ENCODE results near the gene ZNF488.

DNA sequence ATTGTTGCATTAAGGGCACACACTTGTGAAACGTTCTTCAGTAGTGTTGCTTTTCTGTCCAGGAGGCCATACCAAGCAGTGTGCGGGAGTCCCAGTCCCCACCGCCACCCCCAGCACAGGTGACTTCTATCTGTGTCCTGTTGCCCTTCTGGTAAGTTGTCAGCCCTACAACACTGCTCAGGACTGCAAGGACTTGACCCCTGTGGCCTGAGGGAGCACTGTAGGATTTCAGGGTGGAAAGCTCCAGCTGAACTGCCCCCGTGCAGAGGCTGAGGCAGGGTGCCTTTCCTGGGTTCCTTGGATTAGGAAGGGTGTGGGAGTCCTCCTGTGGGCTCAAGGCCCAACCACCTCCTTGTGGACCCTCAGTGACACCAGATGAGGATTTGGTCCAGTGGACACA, 26.8 kb upstream of the ZNF488 start:
- TF ChIP-seq, protein P1, sequence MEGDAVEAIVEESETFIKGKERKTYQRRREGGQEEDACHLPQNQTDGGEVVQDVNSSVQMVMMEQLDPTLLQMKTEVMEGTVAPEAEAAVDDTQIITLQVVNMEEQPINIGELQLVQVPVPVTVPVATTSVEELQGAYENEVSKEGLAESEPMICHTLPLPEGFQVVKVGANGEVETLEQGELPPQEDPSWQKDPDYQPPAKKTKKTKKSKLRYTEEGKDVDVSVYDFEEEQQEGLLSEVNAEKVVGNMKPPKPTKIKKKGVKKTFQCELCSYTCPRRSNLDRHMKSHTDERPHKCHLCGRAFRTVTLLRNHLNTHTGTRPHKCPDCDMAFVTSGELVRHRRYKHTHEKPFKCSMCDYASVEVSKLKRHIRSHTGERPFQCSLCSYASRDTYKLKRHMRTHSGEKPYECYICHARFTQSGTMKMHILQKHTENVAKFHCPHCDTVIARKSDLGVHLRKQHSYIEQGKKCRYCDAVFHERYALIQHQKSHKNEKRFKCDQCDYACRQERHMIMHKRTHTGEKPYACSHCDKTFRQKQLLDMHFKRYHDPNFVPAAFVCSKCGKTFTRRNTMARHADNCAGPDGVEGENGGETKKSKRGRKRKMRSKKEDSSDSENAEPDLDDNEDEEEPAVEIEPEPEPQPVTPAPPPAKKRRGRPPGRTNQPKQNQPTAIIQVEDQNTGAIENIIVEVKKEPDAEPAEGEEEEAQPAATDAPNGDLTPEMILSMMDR (IDR thresholded peaks at IDR 0.05) = no peak
- TF ChIP-seq POLR2A (IDR thresholded peaks at IDR 0.05) = no peak

Measured in Peyer's patch (tissue), 4 donors.